Liver (tissue), 9 donors: Measurements from ENCODE around the gene CAMKK1. TPM values are rescaled to one million over a fixed set of nuclear protein-coding genes. Genes with fewer than 3 reads are reported as not detected.

ENCODE experiments used
- DNase-seq: peaks from one replicate; pipeline ENCODE4 v3.0.0-alpha.2; 2017; ENCODE audit warnings: low spot score
- H3K27ac ChIP-seq, 2 donors: one replicate each; pipeline ENCODE4 v1.7.0; 2013; ENCODE audit warnings: inconsistent platforms in 2 of 2, low read length in 2 of 2, control low read depth in 1 of 2, low read depth in 1 of 2, mild to moderate bottlenecking in 1 of 2
- H3K27me3 ChIP-seq, 4 donors: one replicate each; pipeline versions ENCODE4 v1.6.1 to v1.7.0; 2013; ENCODE audit warnings: low read length in 3 of 4, inconsistent platforms in 1 of 4, mild to moderate bottlenecking in 1 of 4, moderate library complexity in 1 of 4; ENCODE audit not compliant: control insufficient read depth in 4 of 4, insufficient read depth in 4 of 4
- H3K36me3 ChIP-seq, 4 donors: one replicate each; pipeline versions ENCODE4 v1.6.1 to v1.7.0; 2013; ENCODE audit warnings: low read length in 3 of 4, mild to moderate bottlenecking in 3 of 4, low read depth in 1 of 4, moderate library complexity in 1 of 4; ENCODE audit not compliant: control insufficient read depth in 4 of 4, insufficient read depth in 3 of 4
- H3K4me1 ChIP-seq, 4 donors: one replicate each; pipeline versions ENCODE4 v1.6.1 to v1.7.0; 2013; ENCODE audit warnings: low read length in 3 of 4, mild to moderate bottlenecking in 3 of 4, moderate library complexity in 1 of 4; ENCODE audit not compliant: control insufficient read depth in 4 of 4, insufficient read depth in 4 of 4
- H3K4me3 ChIP-seq, 3 donors: one replicate each; pipeline versions ENCODE4 v1.6.1 to v1.7.0; 2013; ENCODE audit warnings: low read length in 3 of 3, control low read depth in 1 of 3, low read depth in 1 of 3, mild to moderate bottlenecking in 1 of 3
- H3K9ac ChIP-seq, 2 donors: one replicate each; pipeline ENCODE4 v1.7.0; 2013; ENCODE audit warnings: low read length in 2 of 2, mild to moderate bottlenecking in 2 of 2, moderate library complexity in 2 of 2, control low read depth in 1 of 2, low read depth in 1 of 2
- H3K9me3 ChIP-seq, 4 donors: one replicate each; pipeline versions ENCODE4 v1.6.1 to v1.7.0; 2013; ENCODE audit warnings: low read length in 3 of 4; ENCODE audit not compliant: control insufficient read depth in 4 of 4
- CTCF ChIP-seq: fragments of 150-350 bp; IDR thresholded peaks from 2 replicates; pipeline ENCODE4 v1.5.1; 2017; ENCODE audit warnings: improper control_type of control experiment, low read depth, low read length; ENCODE audit not compliant: missing input control
- EGR1 ChIP-seq, 2 donors: IDR thresholded peaks; 2 replicates each; pipeline ENCODE4 v1.6.1; 2016 to 2018; ENCODE audit warnings: antibody characterized with exemption in 2 of 2, low read depth in 2 of 2
- FOXA1 ChIP-seq: IDR thresholded peaks from 2 replicates; pipeline ENCODE4 v1.6.1; 2016; ENCODE audit warnings: antibody characterized with exemption
- FOXA2 ChIP-seq: IDR thresholded peaks from 2 replicates; pipeline ENCODE4 v1.6.1; 2016; ENCODE audit warnings: antibody characterized with exemption
- GABPA ChIP-seq, 2 donors: IDR thresholded peaks in 1 of 2; conservative IDR thresholded peaks in 1 of 2; 2 replicates each; pipeline ENCODE4 v1.6.1; 2016; ENCODE audit warnings: antibody characterized with exemption in 2 of 2, mild to moderate bottlenecking in 1 of 2, moderate library complexity in 1 of 2
- HNF4A ChIP-seq, 2 donors: conservative IDR thresholded peaks; 2 replicates each; pipeline ENCODE4 v1.6.1; 2016; ENCODE audit warnings: antibody characterized with exemption in 2 of 2, mild to moderate bottlenecking in 2 of 2
- JUND ChIP-seq, 2 donors: IDR thresholded peaks; 2 replicates each; pipeline ENCODE4 v1.6.1; 2016; ENCODE audit warnings: antibody characterized with exemption in 2 of 2
- MAX ChIP-seq: IDR thresholded peaks from 2 replicates; pipeline ENCODE4 v1.6.1; 2016; ENCODE audit warnings: antibody characterized with exemption
- NR2F2 ChIP-seq: IDR thresholded peaks from 2 replicates; pipeline ENCODE4 v1.6.1; 2016; ENCODE audit warnings: antibody characterized with exemption
- RAD21 ChIP-seq, 2 donors: IDR thresholded peaks; 2 replicates each; pipeline ENCODE4 v1.6.1; 2016; ENCODE audit warnings: antibody characterized with exemption in 2 of 2, mild to moderate bottlenecking in 2 of 2
- RXRA ChIP-seq, 2 donors: IDR thresholded peaks; 2 replicates each; pipeline ENCODE4 v1.6.1; 2017 to 2018; ENCODE audit warnings: antibody characterized with exemption in 2 of 2, mild to moderate bottlenecking in 1 of 2
- SP1 ChIP-seq: IDR thresholded peaks from 2 replicates; pipeline ENCODE4 v1.6.1; 2018; ENCODE audit warnings: antibody characterized with exemption, mild to moderate bottlenecking
- TAF1 ChIP-seq: conservative IDR thresholded peaks from 2 replicates; pipeline ENCODE4 v1.6.1; 2016; ENCODE audit warnings: antibody characterized with exemption, mild to moderate bottlenecking
- YY1 ChIP-seq: IDR thresholded peaks from 2 replicates; pipeline ENCODE4 v1.6.1; 2016; ENCODE audit warnings: antibody characterized with exemption, mild to moderate bottlenecking
- ZBTB33 ChIP-seq: IDR thresholded peaks from 2 replicates; pipeline ENCODE4 v1.6.1; 2016; ENCODE audit warnings: antibody characterized with exemption
- WGBS: extraction: QIAGEN DNeasy Blood & Tissue Kit; methylation state at CpG from one replicate; pipeline ENCODE4 v1.1.7; 2013; 5-methylcytosine and 5-hydroxymethylcytosine counted together
- polyA plus RNA-seq, 2 donors: library from polyadenylated mRNA; stranded (reverse) in 1 of 2; unstranded in 1 of 2; fragments of 200-250 nt in 1 of 2; fragments of >200 nt in 1 of 2; fragmentation: Nextera tagmentation in 1 of 2; extraction: Ambion mirVana in 1 of 2; gene quantifications; one replicate each; pipeline versions ENCODE4 v1.2.1 to v1.2.3, GENCODE V29; 2013 to 2015
- total RNA-seq, 2 donors: library from RNA; depleted of rRNA; stranded (reverse); fragments of >200 nt; gene quantifications; one replicate each; pipeline ENCODE4 v1.2.3, GENCODE V29; 2014
- donor health status: healthy.
- donor health status: healthy.
- donor health status: healthy.
- donor health status: healthy.
- donor health status: healthy.

CAMKK1 gene
- total and polyA plus RNA-seq, 4 donors, result 0.24 to 0.67 (median 0.50) TPM

- DNase-seq, result no peak
- no peaks in the 10 kb centered on the region for H3K9me3 ChIP-seq
- no peaks in the 10 kb centered on the region for H3K27me3 ChIP-seq
- H3K4me3 ChIP-seq, result no peak overlapping the region
- TF ChIP-seq GABPA (IDR thresholded peaks at IDR 0.05 in 1 of 2, conservative IDR thresholded peaks at IDR 0.05 in 1 of 2) (no peak), HNF4A (conservative IDR thresholded peaks at IDR 0.05) (no peak), MAX (no peak), CTCF (no peak), SP1 (no peak), YY1 (no peak), ZBTB33 (no peak), TAF1 (no peak), RAD21 (IDR thresholded peaks at IDR 0.05) (no peak), JUND (IDR thresholded peaks at IDR 0.05) (no peak), RXRA (IDR thresholded peaks at IDR 0.05) (no peak)
- H3K36me3 ChIP-seq, result peaks cover 11 to 41% (median 39%) of the 10 kb centered on the region in 4 donors
- WGBS, result 94% methylated on average over 4 of the region's 4 CpGs
- no peak overlapping the region for H3K27ac ChIP-seq
- no peak overlapping the region for H3K9ac ChIP-seq
- no peaks in the 10 kb centered on the region for H3K4me1 ChIP-seq
Observed at GRCh38 chr17:3826191-3826590, 66.7 kb downstream of the CAMKK1 start.

GRCh38 chr17:3821101-3821500 is 71.8 kb downstream of the CAMKK1 start:
- H3K4me1 ChIP-seq, result no peaks in the 10 kb centered on the region
- no peak for DNase-seq
- WGBS, result 87% methylated on average over 9 of the region's 9 CpGs
- H3K9ac ChIP-seq, result no peak overlapping the region
- no peak overlapping the region for H3K27ac ChIP-seq
- peaks cover 10 to 67% (median 58%) of the 10 kb centered on the region in 4 donors for H3K36me3 ChIP-seq
- H3K9me3 ChIP-seq, result no peaks in the 10 kb centered on the region
- TF ChIP-seq SP1 (no peak), FOXA2 (no peak), EGR1 (IDR thresholded peaks at IDR 0.05; ENCODE audit: low read depth in 2 of 2) (no peak), FOXA1 (no peak), RAD21 (IDR thresholded peaks at IDR 0.05) (no peak), HNF4A (conservative IDR thresholded peaks at IDR 0.05) (no peak), TAF1 (no peak), MAX (no peak), ZBTB33 (no peak), NR2F2 (no peak), YY1 (no peak), CTCF (no peak), GABPA (IDR thresholded peaks at IDR 0.05 in 1 of 2, conservative IDR thresholded peaks at IDR 0.05 in 1 of 2) (no peak)
- no peak overlapping the region for H3K4me3 ChIP-seq
- no peaks in the 10 kb centered on the region for H3K27me3 ChIP-seq
